Peyer's patch (tissue), 4 donors: ENCODE results near the gene EDC4.

Source experiments
- CTCF ChIP-seq, 6 experiments: fragments of 450-650 bp in 4 of 6; fragments of 200-600 bp in 2 of 6; sonication (generic) in 1 of 6; IDR thresholded peaks; one replicate each; pipeline ENCODE4 v1.5.1; 2017 to 2019; ENCODE audit warnings: antibody characterized with exemption in 6 of 6, mild to moderate bottlenecking in 3 of 6, moderate library complexity in 1 of 6
- POLR2A ChIP-seq, 2 donors: fragments of 450-650 bp; IDR thresholded peaks; one replicate each; pipeline ENCODE4 v1.5.1; 2017; ENCODE audit warnings: antibody characterized with exemption in 2 of 2, mild to moderate bottlenecking in 2 of 2, moderate library complexity in 2 of 2

DNA sequence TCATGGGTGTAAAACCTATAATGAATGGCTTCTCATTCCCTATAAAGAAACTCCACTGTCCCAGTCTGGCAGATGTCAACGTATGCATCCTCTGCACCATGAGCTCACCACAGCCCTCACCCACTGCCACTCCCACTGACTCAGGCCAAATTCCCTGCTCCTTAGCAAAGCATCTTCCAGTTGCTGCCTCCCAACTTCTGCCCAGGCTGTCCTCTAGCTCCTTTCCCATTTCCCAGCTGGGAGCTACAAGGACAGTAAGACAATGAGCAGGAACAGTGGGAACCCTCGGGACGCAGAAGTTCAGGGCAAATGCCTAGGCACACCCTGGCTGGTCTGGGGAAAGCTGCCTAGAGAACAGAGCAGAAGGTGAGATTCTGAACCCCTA is 39.8 kb upstream of the EDC4 start:
- TF ChIP-seq CTCF (IDR thresholded peaks at IDR 0.05), result no peak
- TF ChIP-seq POLR2A (IDR thresholded peaks at IDR 0.05), result no peak
